ENCODE measurements around the gene PRKN.

- TF ChIP-seq, protein P1, sequence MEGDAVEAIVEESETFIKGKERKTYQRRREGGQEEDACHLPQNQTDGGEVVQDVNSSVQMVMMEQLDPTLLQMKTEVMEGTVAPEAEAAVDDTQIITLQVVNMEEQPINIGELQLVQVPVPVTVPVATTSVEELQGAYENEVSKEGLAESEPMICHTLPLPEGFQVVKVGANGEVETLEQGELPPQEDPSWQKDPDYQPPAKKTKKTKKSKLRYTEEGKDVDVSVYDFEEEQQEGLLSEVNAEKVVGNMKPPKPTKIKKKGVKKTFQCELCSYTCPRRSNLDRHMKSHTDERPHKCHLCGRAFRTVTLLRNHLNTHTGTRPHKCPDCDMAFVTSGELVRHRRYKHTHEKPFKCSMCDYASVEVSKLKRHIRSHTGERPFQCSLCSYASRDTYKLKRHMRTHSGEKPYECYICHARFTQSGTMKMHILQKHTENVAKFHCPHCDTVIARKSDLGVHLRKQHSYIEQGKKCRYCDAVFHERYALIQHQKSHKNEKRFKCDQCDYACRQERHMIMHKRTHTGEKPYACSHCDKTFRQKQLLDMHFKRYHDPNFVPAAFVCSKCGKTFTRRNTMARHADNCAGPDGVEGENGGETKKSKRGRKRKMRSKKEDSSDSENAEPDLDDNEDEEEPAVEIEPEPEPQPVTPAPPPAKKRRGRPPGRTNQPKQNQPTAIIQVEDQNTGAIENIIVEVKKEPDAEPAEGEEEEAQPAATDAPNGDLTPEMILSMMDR (IDR thresholded peaks at IDR 0.05; ENCODE audit: insufficient read depth, low read length), result no peak
- TF ChIP-seq POLR2AphosphoS5 (IDR thresholded peaks at IDR 0.05; ENCODE audit: low read depth) (no peak), REST (IDR thresholded peaks at IDR 0.05; ENCODE audit: insufficient replicate concordance, low read depth) (no peak), GABPA (IDR thresholded peaks at IDR 0.05; ENCODE audit: low read depth) (no peak)
These were observed 288.6 kb downstream of the PRKN start for GRCh38 chr6:162438980-162439379.
